Measurements from ENCODE around the gene CTNNA2. TPM values are rescaled to one million over a fixed set of nuclear protein-coding genes. Genes with fewer than 3 reads are reported as not detected.

Gene CTNNA2
- total RNA-seq, 2 donors from 2014 or later = 0.17 to 0.88 TPM

GRCh38 chr2:80073134-80073561 is 560.3 kb downstream of the CTNNA2 start:
- intact Hi-C loops (cut with DNase I) = loop anchor here (2.0 to 5.0 kb wide), 2 partner anchors 168 to 424 kb away; no protein-coding TSS in a partner anchor
- H3K27ac ChIP-seq = no peak overlapping the region
- H3K9me3 ChIP-seq = no peaks in the 10 kb centered on the region
- DNase-seq = peak; percentile 34
- H3K36me3 ChIP-seq = no peaks in the 10 kb centered on the region
- H3K27me3 ChIP-seq = no peaks in the 10 kb centered on the region
- no peak overlapping the region for H3K4me3 ChIP-seq
- no peaks in the 10 kb centered on the region for H3K4me1 ChIP-seq
- no peak overlapping the region for H3K9ac ChIP-seq (ENCODE audit: low read depth in 2 of 2, low read length in 2 of 2)
- TF ChIP-seq CTCF (IDR thresholded peaks at IDR 0.05) = peak; percentile 45

GRCh38 chr2:80074321-80075070 is 561.6 kb downstream of the CTNNA2 start:
- H3K36me3 ChIP-seq = no peaks in the 10 kb centered on the region

GRCh38 chr2:80075719-80076118 is 562.9 kb downstream of the CTNNA2 start:
- no peaks in the 10 kb centered on the region for H3K9me3 ChIP-seq
- no peaks in the 10 kb centered on the region for H3K27me3 ChIP-seq
- no peak overlapping the region for H3K27ac ChIP-seq
- DNase-seq = no peak
- no peaks in the 10 kb centered on the region for H3K4me1 ChIP-seq
- H3K36me3 ChIP-seq = no peaks in the 10 kb centered on the region
- no peak overlapping the region for H3K9ac ChIP-seq (ENCODE audit: low read depth in 2 of 2, low read length in 2 of 2)
- TF ChIP-seq CTCF (IDR thresholded peaks at IDR 0.05) = no peak
- intact Hi-C loops (cut with DNase I) = no loop called here
- H3K4me3 ChIP-seq = no peak overlapping the region

More at GRCh38 chr2:80074321-80075070, 561.6 kb downstream of the CTNNA2 start:
- TF ChIP-seq CTCF (IDR thresholded peaks at IDR 0.05) = no peak
- Histone ChIP-seq H3K27me3 (no peaks in the 10 kb centered on the region), H3K9ac (ENCODE audit: low read depth in 2 of 2, low read length in 2 of 2) (no peak overlapping the region), H3K4me1 (no peaks in the 10 kb centered on the region), H3K27ac (no peak overlapping the region), H3K9me3 (no peaks in the 10 kb centered on the region), H3K4me3 (no peak overlapping the region)
- DNase-seq = no peak
- intact Hi-C loops (cut with DNase I) = loop anchor here (5.0 kb wide), 1 partner anchor 423 kb away; no protein-coding TSS in a partner anchor

- H3K4me1 ChIP-seq = no peaks in the 10 kb centered on the region
- intact Hi-C loops (cut with DNase I) = no loop called here
- TF ChIP-seq CTCF (IDR thresholded peaks at IDR 0.05) = no peak
- no peak overlapping the region for H3K27ac ChIP-seq
- DNase-seq = no peak
- H3K4me3 ChIP-seq = no peak overlapping the region
- H3K9me3 ChIP-seq = no peaks in the 10 kb centered on the region
- H3K27me3 ChIP-seq = no peaks in the 10 kb centered on the region
- H3K36me3 ChIP-seq = no peaks in the 10 kb centered on the region
- H3K9ac ChIP-seq (ENCODE audit: low read depth in 2 of 2, low read length in 2 of 2) = no peak overlapping the region
Measured at GRCh38 chr2:80078290-80079036, 565.6 kb downstream of the CTNNA2 start.

GRCh38 chr2:80080957-80081356 is 568.1 kb downstream of the CTNNA2 start:
- Histone ChIP-seq H3K9me3 (no peaks in the 10 kb centered on the region), H3K36me3 (no peaks in the 10 kb centered on the region), H3K9ac (ENCODE audit: low read depth in 2 of 2, low read length in 2 of 2) (no peak overlapping the region), H3K27me3 (no peaks in the 10 kb centered on the region), H3K4me1 (no peaks in the 10 kb centered on the region), H3K4me3 (no peak overlapping the region), H3K27ac (no peak overlapping the region)
- no peak for DNase-seq
- intact Hi-C loops (cut with DNase I) = loop anchor here (5.0 kb wide), 1 partner anchor 421 kb away; no protein-coding TSS in a partner anchor
- no peak for TF ChIP-seq CTCF (IDR thresholded peaks at IDR 0.05)

Data from colonic mucosa (tissue), 4 donors.